Liver (tissue), 9 donors: Measurements from ENCODE around the gene SEPTIN1. TPM values are rescaled to one million over a fixed set of nuclear protein-coding genes. Genes with fewer than 3 reads are reported as not detected.

Source experiments
- DNase-seq: peaks from one replicate; pipeline ENCODE4 v3.0.0-alpha.2; 2017; ENCODE audit warnings: low spot score
- H3K27ac ChIP-seq, 2 donors: one replicate each; pipeline ENCODE4 v1.7.0; 2013; ENCODE audit warnings: inconsistent platforms in 2 of 2, low read length in 2 of 2, control low read depth in 1 of 2, low read depth in 1 of 2, mild to moderate bottlenecking in 1 of 2
- H3K27me3 ChIP-seq, 4 donors: one replicate each; pipeline versions ENCODE4 v1.6.1 to v1.7.0; 2013; ENCODE audit warnings: low read length in 3 of 4, inconsistent platforms in 1 of 4, mild to moderate bottlenecking in 1 of 4, moderate library complexity in 1 of 4; ENCODE audit not compliant: control insufficient read depth in 4 of 4, insufficient read depth in 4 of 4
- H3K36me3 ChIP-seq, 4 donors: one replicate each; pipeline versions ENCODE4 v1.6.1 to v1.7.0; 2013; ENCODE audit warnings: low read length in 3 of 4, mild to moderate bottlenecking in 3 of 4, low read depth in 1 of 4, moderate library complexity in 1 of 4; ENCODE audit not compliant: control insufficient read depth in 4 of 4, insufficient read depth in 3 of 4
- H3K4me1 ChIP-seq, 4 donors: one replicate each; pipeline versions ENCODE4 v1.6.1 to v1.7.0; 2013; ENCODE audit warnings: low read length in 3 of 4, mild to moderate bottlenecking in 3 of 4, moderate library complexity in 1 of 4; ENCODE audit not compliant: control insufficient read depth in 4 of 4, insufficient read depth in 4 of 4
- H3K4me3 ChIP-seq, 3 donors: one replicate each; pipeline versions ENCODE4 v1.6.1 to v1.7.0; 2013; ENCODE audit warnings: low read length in 3 of 3, control low read depth in 1 of 3, low read depth in 1 of 3, mild to moderate bottlenecking in 1 of 3
- H3K9ac ChIP-seq, 2 donors: one replicate each; pipeline ENCODE4 v1.7.0; 2013; ENCODE audit warnings: low read length in 2 of 2, mild to moderate bottlenecking in 2 of 2, moderate library complexity in 2 of 2, control low read depth in 1 of 2, low read depth in 1 of 2
- H3K9me3 ChIP-seq, 4 donors: one replicate each; pipeline versions ENCODE4 v1.6.1 to v1.7.0; 2013; ENCODE audit warnings: low read length in 3 of 4; ENCODE audit not compliant: control insufficient read depth in 4 of 4
- EGR1 ChIP-seq, 2 donors: IDR thresholded peaks; 2 replicates each; pipeline ENCODE4 v1.6.1; 2016 to 2018; ENCODE audit warnings: antibody characterized with exemption in 2 of 2, low read depth in 2 of 2
- FOXA1 ChIP-seq: IDR thresholded peaks from 2 replicates; pipeline ENCODE4 v1.6.1; 2016; ENCODE audit warnings: antibody characterized with exemption
- FOXA2 ChIP-seq: IDR thresholded peaks from 2 replicates; pipeline ENCODE4 v1.6.1; 2016; ENCODE audit warnings: antibody characterized with exemption
- GABPA ChIP-seq, 2 donors: IDR thresholded peaks in 1 of 2; conservative IDR thresholded peaks in 1 of 2; 2 replicates each; pipeline ENCODE4 v1.6.1; 2016; ENCODE audit warnings: antibody characterized with exemption in 2 of 2, mild to moderate bottlenecking in 1 of 2, moderate library complexity in 1 of 2
- HNF4A ChIP-seq, 2 donors: conservative IDR thresholded peaks; 2 replicates each; pipeline ENCODE4 v1.6.1; 2016; ENCODE audit warnings: antibody characterized with exemption in 2 of 2, mild to moderate bottlenecking in 2 of 2
- HNF4G ChIP-seq: IDR thresholded peaks from 2 replicates; pipeline ENCODE4 v1.6.1; 2016; ENCODE audit warnings: antibody characterized with exemption
- JUND ChIP-seq, 2 donors: IDR thresholded peaks; 2 replicates each; pipeline ENCODE4 v1.6.1; 2016; ENCODE audit warnings: antibody characterized with exemption in 2 of 2
- NR2F2 ChIP-seq: IDR thresholded peaks from 2 replicates; pipeline ENCODE4 v1.6.1; 2016; ENCODE audit warnings: antibody characterized with exemption
- RAD21 ChIP-seq, 2 donors: IDR thresholded peaks; 2 replicates each; pipeline ENCODE4 v1.6.1; 2016; ENCODE audit warnings: antibody characterized with exemption in 2 of 2, mild to moderate bottlenecking in 2 of 2
- RXRA ChIP-seq, 2 donors: IDR thresholded peaks; 2 replicates each; pipeline ENCODE4 v1.6.1; 2017 to 2018; ENCODE audit warnings: antibody characterized with exemption in 2 of 2, mild to moderate bottlenecking in 1 of 2
- SP1 ChIP-seq: IDR thresholded peaks from 2 replicates; pipeline ENCODE4 v1.6.1; 2018; ENCODE audit warnings: antibody characterized with exemption, mild to moderate bottlenecking
- TAF1 ChIP-seq: conservative IDR thresholded peaks from 2 replicates; pipeline ENCODE4 v1.6.1; 2016; ENCODE audit warnings: antibody characterized with exemption, mild to moderate bottlenecking
- YY1 ChIP-seq: IDR thresholded peaks from 2 replicates; pipeline ENCODE4 v1.6.1; 2016; ENCODE audit warnings: antibody characterized with exemption, mild to moderate bottlenecking
- WGBS: extraction: QIAGEN DNeasy Blood & Tissue Kit; methylation state at CpG from one replicate; pipeline ENCODE4 v1.1.7; 2013; 5-methylcytosine and 5-hydroxymethylcytosine counted together
- polyA plus RNA-seq, 2 donors: library from polyadenylated mRNA; stranded (reverse) in 1 of 2; unstranded in 1 of 2; fragments of 200-250 nt in 1 of 2; fragments of >200 nt in 1 of 2; fragmentation: Nextera tagmentation in 1 of 2; extraction: Ambion mirVana in 1 of 2; gene quantifications; one replicate each; pipeline versions ENCODE4 v1.2.1 to v1.2.3, GENCODE V29; 2013 to 2015
- total RNA-seq, 2 donors: library from RNA; depleted of rRNA; stranded (reverse); fragments of >200 nt; gene quantifications; one replicate each; pipeline ENCODE4 v1.2.3, GENCODE V29; 2014
- TF ChIP-seq, protein P1 (sequence below): IDR thresholded peaks from 2 replicates; pipeline ENCODE4 v1.6.1; 2016; ENCODE audit warnings: antibody characterized with exemption
- TF ChIP-seq, protein P2 (sequence below): fragments of 150-350 bp; IDR thresholded peaks from 2 replicates; pipeline ENCODE4 v1.5.1; 2017; ENCODE audit warnings: improper control_type of control experiment, low read depth, low read length; ENCODE audit not compliant: missing input control
- TF ChIP-seq, protein P3 (sequence below): IDR thresholded peaks from 2 replicates; pipeline ENCODE4 v1.6.1; 2016; ENCODE audit warnings: antibody characterized with exemption
- TF ChIP-seq, protein P4 (sequence below): IDR thresholded peaks from 2 replicates; pipeline ENCODE4 v1.6.1; 2016; ENCODE audit warnings: antibody characterized with exemption, mild to moderate bottlenecking
- TF ChIP-seq, protein P5 (sequence below): IDR thresholded peaks from 2 replicates; pipeline ENCODE4 v1.6.1; 2016; ENCODE audit warnings: antibody characterized with exemption
- donor health status: healthy.
- donor health status: healthy.
- donor health status: healthy.
- donor health status: healthy.
- donor health status: healthy.

SEPTIN1 gene
- total and polyA plus RNA-seq, 4 donors = 0.42 to 2.8 (median 1.2) TPM

DNA sequence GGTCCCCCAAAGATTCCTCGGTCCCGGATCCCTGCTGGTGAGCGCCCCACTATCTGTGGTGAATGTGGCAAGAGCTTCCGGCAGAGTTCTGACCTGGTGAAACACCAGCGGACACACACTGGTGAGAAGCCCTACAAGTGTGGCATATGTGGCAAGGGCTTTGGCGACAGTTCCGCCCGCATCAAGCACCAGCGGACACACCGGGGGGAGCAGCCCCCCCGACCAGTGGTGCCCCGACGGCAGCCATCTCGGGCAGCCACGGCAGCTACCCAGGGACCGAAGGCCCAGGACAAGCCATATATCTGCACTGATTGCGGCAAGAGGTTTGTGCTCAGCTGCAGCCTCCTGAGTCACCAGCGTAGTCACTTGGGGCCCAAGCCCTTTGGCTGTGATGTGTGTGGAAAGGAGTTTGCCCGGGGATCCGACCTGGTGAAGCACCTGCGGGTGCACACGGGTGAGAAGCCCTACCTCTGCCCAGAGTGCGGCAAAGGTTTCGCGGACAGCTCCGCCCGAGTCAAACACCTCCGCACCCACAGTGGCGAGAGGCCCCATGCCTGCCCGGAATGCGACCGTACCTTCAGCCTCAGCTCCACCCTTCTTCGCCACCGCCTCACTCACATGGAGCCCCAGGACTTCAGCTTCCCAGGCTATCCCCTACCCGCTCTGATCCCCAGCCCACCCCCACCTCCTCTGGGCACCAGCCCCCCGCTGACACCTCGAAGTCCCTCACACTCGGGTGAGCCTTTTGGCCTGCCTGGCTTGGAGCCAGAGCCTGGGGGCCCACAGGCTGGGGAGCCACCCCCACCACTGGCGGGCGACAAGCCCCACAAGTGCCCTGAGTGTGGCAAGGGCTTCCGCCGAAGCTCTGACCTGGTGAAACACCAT, 15.7 kb upstream of the SEPTIN1 start:
- H3K9ac ChIP-seq = no peak overlapping the region
- no peak for DNase-seq
- H3K4me1 ChIP-seq = peaks cover 8 to 37% (median 24%) of the 10 kb centered on the region in 4 donors
- 94% methylated on average over 42 of the region's 42 CpGs for WGBS
- TF ChIP-seq, protein P1, sequence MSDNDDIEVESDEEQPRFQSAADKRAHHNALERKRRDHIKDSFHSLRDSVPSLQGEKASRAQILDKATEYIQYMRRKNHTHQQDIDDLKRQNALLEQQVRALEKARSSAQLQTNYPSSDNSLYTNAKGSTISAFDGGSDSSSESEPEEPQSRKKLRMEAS = no peak
- TF ChIP-seq RXRA (IDR thresholded peaks at IDR 0.05) (no peak), NR2F2 (no peak), TAF1 (no peak), EGR1 (IDR thresholded peaks at IDR 0.05; ENCODE audit: low read depth in 2 of 2) (no peak), HNF4G (no peak), FOXA1 (no peak), GABPA (IDR thresholded peaks at IDR 0.05 in 1 of 2, conservative IDR thresholded peaks at IDR 0.05 in 1 of 2) (no peak), JUND (IDR thresholded peaks at IDR 0.05) (no peak), RAD21 (IDR thresholded peaks at IDR 0.05) (no peak), SP1 (no peak), HNF4A (conservative IDR thresholded peaks at IDR 0.05) (no peak), FOXA2 (no peak), YY1 (no peak)
- TF ChIP-seq, protein P2, sequence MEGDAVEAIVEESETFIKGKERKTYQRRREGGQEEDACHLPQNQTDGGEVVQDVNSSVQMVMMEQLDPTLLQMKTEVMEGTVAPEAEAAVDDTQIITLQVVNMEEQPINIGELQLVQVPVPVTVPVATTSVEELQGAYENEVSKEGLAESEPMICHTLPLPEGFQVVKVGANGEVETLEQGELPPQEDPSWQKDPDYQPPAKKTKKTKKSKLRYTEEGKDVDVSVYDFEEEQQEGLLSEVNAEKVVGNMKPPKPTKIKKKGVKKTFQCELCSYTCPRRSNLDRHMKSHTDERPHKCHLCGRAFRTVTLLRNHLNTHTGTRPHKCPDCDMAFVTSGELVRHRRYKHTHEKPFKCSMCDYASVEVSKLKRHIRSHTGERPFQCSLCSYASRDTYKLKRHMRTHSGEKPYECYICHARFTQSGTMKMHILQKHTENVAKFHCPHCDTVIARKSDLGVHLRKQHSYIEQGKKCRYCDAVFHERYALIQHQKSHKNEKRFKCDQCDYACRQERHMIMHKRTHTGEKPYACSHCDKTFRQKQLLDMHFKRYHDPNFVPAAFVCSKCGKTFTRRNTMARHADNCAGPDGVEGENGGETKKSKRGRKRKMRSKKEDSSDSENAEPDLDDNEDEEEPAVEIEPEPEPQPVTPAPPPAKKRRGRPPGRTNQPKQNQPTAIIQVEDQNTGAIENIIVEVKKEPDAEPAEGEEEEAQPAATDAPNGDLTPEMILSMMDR = no peak
- TF ChIP-seq, protein P3, sequence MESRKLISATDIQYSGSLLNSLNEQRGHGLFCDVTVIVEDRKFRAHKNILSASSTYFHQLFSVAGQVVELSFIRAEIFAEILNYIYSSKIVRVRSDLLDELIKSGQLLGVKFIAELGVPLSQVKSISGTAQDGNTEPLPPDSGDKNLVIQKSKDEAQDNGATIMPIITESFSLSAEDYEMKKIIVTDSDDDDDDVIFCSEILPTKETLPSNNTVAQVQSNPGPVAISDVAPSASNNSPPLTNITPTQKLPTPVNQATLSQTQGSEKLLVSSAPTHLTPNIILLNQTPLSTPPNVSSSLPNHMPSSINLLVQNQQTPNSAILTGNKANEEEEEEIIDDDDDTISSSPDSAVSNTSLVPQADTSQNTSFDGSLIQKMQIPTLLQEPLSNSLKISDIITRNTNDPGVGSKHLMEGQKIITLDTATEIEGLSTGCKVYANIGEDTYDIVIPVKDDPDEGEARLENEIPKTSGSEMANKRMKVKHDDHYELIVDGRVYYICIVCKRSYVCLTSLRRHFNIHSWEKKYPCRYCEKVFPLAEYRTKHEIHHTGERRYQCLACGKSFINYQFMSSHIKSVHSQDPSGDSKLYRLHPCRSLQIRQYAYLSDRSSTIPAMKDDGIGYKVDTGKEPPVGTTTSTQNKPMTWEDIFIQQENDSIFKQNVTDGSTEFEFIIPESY = no peak
- TF ChIP-seq, protein P4, sequence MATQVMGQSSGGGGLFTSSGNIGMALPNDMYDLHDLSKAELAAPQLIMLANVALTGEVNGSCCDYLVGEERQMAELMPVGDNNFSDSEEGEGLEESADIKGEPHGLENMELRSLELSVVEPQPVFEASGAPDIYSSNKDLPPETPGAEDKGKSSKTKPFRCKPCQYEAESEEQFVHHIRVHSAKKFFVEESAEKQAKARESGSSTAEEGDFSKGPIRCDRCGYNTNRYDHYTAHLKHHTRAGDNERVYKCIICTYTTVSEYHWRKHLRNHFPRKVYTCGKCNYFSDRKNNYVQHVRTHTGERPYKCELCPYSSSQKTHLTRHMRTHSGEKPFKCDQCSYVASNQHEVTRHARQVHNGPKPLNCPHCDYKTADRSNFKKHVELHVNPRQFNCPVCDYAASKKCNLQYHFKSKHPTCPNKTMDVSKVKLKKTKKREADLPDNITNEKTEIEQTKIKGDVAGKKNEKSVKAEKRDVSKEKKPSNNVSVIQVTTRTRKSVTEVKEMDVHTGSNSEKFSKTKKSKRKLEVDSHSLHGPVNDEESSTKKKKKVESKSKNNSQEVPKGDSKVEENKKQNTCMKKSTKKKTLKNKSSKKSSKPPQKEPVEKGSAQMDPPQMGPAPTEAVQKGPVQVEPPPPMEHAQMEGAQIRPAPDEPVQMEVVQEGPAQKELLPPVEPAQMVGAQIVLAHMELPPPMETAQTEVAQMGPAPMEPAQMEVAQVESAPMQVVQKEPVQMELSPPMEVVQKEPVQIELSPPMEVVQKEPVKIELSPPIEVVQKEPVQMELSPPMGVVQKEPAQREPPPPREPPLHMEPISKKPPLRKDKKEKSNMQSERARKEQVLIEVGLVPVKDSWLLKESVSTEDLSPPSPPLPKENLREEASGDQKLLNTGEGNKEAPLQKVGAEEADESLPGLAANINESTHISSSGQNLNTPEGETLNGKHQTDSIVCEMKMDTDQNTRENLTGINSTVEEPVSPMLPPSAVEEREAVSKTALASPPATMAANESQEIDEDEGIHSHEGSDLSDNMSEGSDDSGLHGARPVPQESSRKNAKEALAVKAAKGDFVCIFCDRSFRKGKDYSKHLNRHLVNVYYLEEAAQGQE = no peak
- TF ChIP-seq, protein P5, sequence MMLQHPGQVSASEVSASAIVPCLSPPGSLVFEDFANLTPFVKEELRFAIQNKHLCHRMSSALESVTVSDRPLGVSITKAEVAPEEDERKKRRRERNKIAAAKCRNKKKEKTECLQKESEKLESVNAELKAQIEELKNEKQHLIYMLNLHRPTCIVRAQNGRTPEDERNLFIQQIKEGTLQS = no peak
- H3K27me3 ChIP-seq = no peaks in the 10 kb centered on the region
- H3K27ac ChIP-seq = no peak overlapping the region
- no peaks in the 10 kb centered on the region for H3K9me3 ChIP-seq
- H3K36me3 ChIP-seq = peaks cover 0 to 3% (median 1%) of the 10 kb centered on the region in 4 donors
- H3K4me3 ChIP-seq = no peak overlapping the region
